Heart left ventricle (tissue), 13 donors: Measurements from ENCODE around the gene CDT1.

Experiments used
- POLR2A ChIP-seq, 2 donors: fragments of 450-650 bp; IDR thresholded peaks; one replicate each; pipeline ENCODE4 v1.6.1; 2017; ENCODE audit warnings: antibody characterized with exemption in 2 of 2, mild to moderate bottlenecking in 2 of 2, moderate library complexity in 2 of 2
- TF ChIP-seq, protein P1 (sequence below), 12 donors: fragments of 200-600 bp; sonication (generic) in 4 of 12; IDR thresholded peaks; one replicate each; pipeline versions ENCODE4 v1.5.0 to v1.8.0; 2018 to 2022; ENCODE audit warnings: antibody characterized with exemption in 12 of 12, mild to moderate bottlenecking in 5 of 12
- donor health status: ischemic (EF 13 %, LVEDD 7.1; RV severe dilation, severe dysfunction).
- donor health status: DM: no; HTN: yes; CAD: no.
- donor health status: DM: no; HTN: no; CAD: no.
- donor health status: ischemic (EF 25% LVEDD 6.9; RV normal size, moderate dysfunction).
- donor health status: ischemic (EF 25% LVEDD 5.7; RV mildly dilated, moderate dysfunction).
- donor health status: ischemic (EF 35%, LVEDD 5.7; RV mildly dilated, moderate dysfunction).
- donor health status: nonischemic (EF 11% LVEDD 7.7; RV severe dilation, severe dysfunction).
- donor health status: DM: yes; HTN: yes; CAD: no.
- donor health status: PGD.
- donor health status: ischemic (EF 29% LVEDD 5.4; RV normal size, mild dysfunction).
- donor health status: nonischemic (EF 23%, LVEDD 6.1; RV moderate dilation, normal function).

DNA sequence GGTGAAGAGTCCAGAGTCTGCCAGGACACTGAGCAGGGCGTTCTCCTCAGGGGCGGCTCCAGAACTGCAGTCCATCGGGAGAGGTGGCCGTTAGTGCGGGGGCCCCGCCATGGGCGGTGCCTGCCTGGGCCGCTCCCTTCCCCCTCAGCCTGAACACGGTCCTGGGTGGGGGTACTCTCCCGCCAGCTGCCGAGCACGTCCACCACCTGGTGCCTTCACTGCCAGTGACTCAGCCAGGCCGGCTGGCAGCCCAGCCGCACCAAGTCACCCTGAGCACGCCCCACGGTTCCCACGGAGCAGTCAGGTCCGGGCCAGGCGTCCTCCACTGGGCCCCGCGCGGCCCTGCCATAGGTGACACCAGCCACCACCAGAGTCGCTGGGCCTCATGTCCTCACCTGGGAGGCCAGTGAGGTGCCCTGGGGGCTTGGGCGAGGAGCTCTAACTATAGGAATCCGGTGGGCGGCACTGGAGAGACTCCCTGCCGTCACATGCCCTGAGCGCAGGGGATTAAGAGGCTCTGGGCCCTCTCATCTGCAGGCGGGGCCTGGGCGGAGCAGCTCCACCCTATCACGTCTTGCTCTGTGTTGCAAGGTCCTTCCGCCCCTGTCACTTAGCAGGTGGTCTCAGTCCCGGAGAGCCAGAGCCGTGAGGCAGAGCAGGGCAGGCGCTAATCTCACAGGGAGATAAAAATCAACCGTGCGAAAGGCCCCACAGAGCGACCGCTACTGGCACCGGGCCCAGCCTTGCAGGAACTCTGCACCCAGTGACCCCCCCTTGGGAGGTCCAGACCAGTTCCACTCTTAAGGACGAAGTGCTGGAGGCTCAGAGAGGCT, 32.9 kb upstream of the CDT1 start:
- no peak for TF ChIP-seq POLR2A (IDR thresholded peaks at IDR 0.05)
- TF ChIP-seq, protein P1, sequence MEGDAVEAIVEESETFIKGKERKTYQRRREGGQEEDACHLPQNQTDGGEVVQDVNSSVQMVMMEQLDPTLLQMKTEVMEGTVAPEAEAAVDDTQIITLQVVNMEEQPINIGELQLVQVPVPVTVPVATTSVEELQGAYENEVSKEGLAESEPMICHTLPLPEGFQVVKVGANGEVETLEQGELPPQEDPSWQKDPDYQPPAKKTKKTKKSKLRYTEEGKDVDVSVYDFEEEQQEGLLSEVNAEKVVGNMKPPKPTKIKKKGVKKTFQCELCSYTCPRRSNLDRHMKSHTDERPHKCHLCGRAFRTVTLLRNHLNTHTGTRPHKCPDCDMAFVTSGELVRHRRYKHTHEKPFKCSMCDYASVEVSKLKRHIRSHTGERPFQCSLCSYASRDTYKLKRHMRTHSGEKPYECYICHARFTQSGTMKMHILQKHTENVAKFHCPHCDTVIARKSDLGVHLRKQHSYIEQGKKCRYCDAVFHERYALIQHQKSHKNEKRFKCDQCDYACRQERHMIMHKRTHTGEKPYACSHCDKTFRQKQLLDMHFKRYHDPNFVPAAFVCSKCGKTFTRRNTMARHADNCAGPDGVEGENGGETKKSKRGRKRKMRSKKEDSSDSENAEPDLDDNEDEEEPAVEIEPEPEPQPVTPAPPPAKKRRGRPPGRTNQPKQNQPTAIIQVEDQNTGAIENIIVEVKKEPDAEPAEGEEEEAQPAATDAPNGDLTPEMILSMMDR (IDR thresholded peaks at IDR 0.05), result no peak
